GM19328 (cell line): ENCODE measurements around the gene IMPDH1.
"Not testable (repeated sequence)": the region's sequence is repeated elsewhere in the genome, so short reads cannot be mapped to it uniquely, and the experiment has no call there.

Experiments used
- ATAC-seq: cut with Tn5 transposase; IDR thresholded peaks from one replicate; pipeline ENCODE4 v1.9.1; 2021; ENCODE audit warnings: mild to moderate bottlenecking, moderate library complexity; ENCODE audit not compliant: unreplicated experiment

IMPDH1 gene

DNA sequence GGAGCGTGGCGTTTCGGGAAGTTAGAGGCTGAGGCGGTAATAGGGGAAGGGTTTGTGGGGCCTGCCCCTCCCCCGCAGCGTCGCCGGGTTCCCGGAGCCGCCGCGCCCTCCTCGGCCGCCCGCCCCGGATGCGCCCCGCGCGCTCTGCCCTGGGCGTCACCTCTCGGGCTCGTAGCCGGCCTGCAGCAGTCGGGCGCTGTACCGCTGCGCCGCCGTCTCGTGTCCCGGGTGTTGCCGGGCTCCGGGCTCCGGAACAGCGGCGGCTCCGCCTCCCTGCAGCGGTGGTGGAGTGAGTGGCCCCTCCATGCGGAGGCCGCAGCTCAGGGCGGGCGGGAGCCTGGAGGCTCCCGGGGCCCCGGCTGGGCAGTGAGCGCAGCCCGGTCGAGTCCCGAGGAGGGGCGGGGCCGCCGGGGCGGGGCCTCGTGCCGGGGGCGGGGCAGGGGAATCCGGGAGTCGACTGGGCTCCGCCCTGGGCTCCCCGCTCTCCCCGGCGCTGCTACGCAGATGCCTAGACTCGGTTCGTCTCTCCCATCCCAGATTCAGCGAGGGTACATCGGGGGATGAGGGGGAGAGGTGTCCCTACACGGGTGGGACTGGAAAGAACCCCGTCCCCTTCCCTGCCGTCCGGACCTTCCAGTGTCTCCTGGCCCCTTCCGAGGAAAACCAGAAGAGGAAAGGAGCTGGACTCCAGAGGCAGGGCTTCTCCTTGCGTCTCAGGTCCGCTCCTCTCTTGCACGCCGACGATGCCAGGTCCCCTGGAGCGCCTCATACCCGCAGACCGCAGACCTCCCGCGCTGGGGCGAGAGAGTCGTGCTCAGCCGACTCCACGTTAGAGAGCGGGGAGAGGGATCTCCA is at the start of gene IMPDH1:
Gene IMPDH1, minus strand, starts transcription at position 387 of the 855 bp plus-strand sequence. Its CDS starts 81 bp downstream, at position 306.
- ATAC-seq: peak; percentile 74

DNA sequence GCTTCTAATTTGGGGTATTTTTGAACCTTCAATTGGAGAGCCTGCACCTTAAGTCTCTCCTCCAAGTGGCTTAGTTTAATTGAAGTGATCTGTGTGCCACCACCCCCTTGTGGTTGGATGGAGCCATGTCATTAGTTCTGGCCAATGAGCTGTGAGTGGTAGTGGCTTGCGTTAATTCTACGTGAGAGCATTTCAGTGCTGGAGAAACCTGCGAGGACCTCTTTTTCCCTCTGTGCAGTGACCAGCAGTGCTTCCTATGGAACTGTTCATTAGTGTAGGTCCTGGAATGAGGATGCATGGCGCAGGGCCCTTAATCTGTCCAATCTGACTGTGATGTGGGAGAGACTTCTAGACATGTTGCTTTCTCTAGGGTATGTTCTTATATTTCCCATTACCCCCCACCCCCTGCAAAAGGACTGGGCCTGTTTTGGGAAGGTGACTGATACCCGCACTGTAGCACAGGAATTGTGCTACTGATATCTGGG is 49.7 kb upstream of the IMPDH1 start:
- no peak for ATAC-seq

GRCh38 chr7:128458956-128459355 is 49.2 kb upstream of the IMPDH1 start:
- ATAC-seq: no peak

GRCh38 chr7:128457385-128457784 is 47.6 kb upstream of the IMPDH1 start:
- not testable (repeated sequence) for ATAC-seq

DNA sequence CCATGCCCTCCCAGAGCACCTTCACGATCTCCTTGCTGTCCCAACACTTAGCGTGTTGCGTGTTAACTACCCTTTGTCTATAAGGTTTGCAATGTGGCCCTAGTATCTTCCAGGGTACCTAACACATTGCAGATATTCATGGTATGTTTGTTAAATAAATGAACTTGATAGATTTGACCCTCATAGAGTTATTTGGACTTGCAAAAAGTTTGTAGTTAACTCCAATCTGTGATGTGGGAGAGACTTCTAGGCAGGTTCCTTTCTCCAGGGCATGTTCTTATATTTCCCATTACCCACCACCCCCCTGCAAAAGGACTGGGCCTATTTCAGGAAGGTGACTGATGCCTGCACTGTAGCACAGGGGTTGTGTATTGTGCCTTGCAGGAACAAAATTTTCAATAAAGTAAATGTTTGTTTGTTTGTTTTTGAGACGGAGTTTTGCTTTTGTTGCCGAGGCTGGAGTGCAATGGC is 46.5 kb upstream of the IMPDH1 start:
- ATAC-seq: peak; percentile 9

- peak; percentile 89 for ATAC-seq
Measured at GRCh38 chr7:128455543-128456254, 45.9 kb upstream of the IMPDH1 start, which contains the start of gene HILPDA. HILPDA (plus strand) TSS chr7:128455878; CDS start chr7:128457269, 1,391 bp downstream.

DNA sequence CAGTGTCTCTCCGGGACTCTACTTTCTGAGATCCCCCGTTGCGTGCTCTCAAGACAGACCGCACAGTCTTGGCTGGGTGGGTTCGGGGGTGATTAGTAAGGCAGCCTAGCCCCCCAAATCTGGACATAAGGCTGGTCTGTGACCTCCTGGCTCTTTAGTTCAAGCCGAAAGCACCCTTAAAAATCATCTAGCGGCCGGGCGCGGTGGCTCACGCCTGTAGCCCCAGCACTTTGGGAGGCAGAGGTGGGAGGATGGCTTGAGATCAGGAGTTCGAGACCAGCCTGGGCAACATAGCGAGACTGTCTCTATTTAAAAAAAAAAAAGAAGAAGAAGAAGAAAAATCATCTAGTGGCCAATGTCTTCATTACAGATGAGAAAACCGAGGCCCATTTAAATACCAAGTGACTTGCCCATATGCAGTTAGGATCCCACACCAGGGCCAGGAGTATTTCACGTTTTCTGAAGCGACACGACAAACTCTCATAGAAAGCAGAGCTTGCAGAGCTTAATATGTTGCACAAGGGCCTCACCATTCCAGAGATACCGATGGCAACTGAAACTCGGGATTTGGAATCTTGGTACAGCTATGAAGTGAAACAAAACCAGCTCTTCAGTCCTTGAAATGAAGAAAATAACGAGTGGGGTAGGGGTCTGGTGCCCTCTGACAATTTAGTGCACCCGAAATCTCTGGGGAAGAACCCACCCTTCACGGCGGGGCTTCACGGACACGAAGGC is 45.2 kb upstream of the IMPDH1 start:
- no peak for ATAC-seq

GRCh38 chr7:128453836-128454804 is 44.3 kb upstream of the IMPDH1 start:
- ATAC-seq: no peak

GRCh38 chr7:128452552-128452951 is 42.8 kb upstream of the IMPDH1 start:
- ATAC-seq: no peak

GRCh38 chr7:128450913-128451312 is 41.1 kb upstream of the IMPDH1 start:
- no peak for ATAC-seq

DNA sequence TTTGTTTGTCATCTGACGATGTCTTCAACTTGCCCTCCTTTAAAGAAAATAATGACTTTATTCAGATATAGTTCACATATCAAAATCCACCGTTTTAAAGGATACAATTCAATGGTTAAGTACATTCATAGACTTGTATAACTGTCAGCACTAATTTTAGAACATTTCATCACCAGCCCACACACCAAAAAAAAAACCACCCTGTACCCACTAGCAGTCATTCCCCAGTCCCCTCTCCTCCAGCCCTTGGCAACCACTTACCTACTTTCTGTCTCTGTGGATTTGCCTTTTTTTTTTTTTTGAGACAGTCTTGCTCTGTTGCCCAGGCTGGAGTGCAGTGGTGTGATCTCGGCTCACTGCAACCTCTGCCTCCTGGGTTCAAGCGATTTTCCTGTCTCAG is 40.6 kb upstream of the IMPDH1 start:
- ATAC-seq: no peak

GRCh38 chr7:128448751-128449302 is 39.0 kb upstream of the IMPDH1 start:
- no peak for ATAC-seq

DNA sequence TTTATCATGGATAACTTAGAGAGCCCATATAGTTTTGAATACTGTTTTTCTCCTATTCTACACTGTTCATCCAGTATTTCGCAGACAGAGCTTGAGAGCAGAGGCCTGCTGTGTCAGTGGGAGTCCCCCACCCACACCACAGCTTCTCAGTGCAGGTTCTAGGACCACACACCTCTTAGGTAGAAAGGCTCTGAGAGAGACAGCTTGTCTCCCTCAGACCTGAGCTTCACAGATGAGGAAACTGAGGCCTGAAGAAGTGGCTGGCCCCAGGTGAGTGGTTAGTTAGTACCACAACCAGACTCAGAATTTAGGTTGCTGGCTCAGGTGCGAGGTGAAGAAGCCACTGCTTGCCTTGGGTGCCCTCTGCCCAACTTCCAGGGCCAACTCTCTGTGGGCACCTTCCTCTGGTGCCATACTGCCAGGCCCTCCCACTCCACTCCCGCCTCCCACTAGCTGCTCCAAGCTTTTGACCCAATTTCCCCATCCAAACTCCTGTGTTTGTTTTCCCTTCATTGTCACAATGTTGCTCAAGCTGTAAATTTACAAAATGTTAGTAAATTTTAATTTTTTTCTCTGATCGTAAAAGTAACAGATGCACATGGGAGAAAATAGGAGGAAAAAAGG is 38.3 kb upstream of the IMPDH1 start:
- no peak for ATAC-seq

- no peak for ATAC-seq
Measured at GRCh38 chr7:128446306-128446705, 36.5 kb upstream of the IMPDH1 start.

GRCh38 chr7:128443831-128444600 is 34.2 kb upstream of the IMPDH1 start:
- no peak for ATAC-seq

DNA sequence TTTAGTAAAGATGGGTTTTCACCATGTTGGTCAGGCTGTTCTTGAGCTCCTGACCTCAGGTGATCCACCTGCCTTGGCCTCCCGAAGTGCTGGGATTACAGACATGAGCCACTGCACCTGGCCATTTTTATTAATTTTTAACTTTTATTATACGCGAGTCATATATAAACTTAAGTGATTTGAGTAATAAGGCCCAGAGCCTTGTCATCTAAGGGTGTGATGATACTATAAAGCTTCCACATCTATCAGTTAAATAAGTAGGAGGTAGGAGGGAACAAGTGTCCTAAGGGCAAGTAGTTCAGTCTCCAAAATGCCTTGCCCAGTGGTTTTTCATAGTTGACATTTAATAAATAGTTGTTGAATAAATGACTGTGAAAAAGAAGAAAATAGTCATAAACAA is 32.6 kb upstream of the IMPDH1 start:
- no peak for ATAC-seq

DNA sequence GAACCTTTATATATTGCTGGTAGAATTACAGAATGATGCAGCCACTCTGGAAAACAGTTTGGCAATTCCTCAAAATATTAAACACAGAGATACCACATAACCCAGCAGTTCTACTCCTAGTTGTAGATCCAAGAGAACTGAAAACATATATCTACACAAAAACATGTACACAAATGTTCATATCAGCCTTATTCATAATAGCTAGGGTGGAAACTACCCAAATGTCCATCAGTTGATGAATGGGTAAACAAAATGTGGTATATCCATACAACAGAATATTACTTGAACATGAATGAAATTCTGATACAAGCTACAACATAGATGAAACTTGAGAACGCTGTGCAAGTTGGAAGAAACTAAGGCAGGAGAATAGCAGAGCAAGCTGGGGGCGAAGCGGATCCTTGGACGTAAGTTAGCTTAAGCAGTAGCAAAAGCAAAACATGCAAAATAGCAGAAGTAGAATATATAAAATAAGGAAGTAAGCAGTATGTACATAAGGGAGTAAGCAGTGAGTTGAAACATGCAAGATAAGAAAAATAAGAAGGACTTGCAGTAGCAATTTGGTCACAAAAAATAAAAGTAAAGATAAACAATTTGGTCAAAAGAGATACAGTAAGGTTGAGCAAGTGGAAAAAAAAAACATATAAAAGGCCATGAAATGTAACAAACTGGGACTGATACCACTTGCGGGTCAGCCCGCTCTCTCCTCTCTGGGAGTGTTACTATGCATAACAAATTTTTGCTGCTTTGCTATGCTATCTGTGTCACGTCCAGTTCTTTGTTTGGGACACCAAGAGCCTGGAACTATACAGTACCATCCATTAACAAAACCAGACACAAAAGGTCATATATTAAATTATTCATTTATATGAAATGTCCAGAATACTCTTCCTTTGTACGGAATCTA is 27.9 kb upstream of the IMPDH1 start:
- no peak for ATAC-seq
